ENCODE results near the gene BTN3A1.

DNA sequence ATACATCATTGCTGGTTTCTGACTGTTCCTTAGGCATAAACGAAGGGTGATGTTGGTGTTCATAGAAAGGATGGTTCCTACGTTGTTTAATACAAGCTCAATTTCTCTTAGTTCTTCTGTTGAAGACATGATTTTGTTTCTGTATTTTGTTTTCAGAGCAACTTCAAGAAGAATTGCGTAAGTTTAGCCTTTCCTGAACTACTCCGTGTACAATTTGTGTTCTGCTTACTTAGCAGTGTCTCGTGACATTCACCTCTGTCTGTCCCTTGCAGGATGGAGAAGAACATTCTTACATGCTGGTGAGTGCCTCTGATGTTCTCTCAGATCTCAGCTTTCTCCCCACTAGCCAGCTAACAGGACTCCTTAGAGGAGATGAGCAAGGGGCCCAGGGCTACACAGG is 11.5 kb upstream of the BTN3A1 start:
- TF ChIP-seq EP300 (IDR thresholded peaks at IDR 0.05), result no peak
- TF ChIP-seq, protein P1, sequence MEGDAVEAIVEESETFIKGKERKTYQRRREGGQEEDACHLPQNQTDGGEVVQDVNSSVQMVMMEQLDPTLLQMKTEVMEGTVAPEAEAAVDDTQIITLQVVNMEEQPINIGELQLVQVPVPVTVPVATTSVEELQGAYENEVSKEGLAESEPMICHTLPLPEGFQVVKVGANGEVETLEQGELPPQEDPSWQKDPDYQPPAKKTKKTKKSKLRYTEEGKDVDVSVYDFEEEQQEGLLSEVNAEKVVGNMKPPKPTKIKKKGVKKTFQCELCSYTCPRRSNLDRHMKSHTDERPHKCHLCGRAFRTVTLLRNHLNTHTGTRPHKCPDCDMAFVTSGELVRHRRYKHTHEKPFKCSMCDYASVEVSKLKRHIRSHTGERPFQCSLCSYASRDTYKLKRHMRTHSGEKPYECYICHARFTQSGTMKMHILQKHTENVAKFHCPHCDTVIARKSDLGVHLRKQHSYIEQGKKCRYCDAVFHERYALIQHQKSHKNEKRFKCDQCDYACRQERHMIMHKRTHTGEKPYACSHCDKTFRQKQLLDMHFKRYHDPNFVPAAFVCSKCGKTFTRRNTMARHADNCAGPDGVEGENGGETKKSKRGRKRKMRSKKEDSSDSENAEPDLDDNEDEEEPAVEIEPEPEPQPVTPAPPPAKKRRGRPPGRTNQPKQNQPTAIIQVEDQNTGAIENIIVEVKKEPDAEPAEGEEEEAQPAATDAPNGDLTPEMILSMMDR (IDR thresholded peaks at IDR 0.05), result no peak

Data from esophagus muscularis mucosa (tissue), 3 donors.